AG09309 (cell line): Measurements from ENCODE around the gene NCKAP5L.

Source experiments
- DNase-seq: peaks from one replicate; pipeline ENCODE4 v3.0.0-alpha.2; 2010; ENCODE audit warnings: low read depth
- H3K4me3 ChIP-seq: 2 replicates; pipeline ENCODE4 v1.5.1; 2011; ENCODE audit warnings: mild to moderate bottlenecking, low read depth, low read length, moderate library complexity; ENCODE audit not compliant: control insufficient read depth
- CTCF ChIP-seq: IDR thresholded peaks from 2 replicates; pipeline ENCODE4 v1.5.1; 2011; ENCODE audit warnings: mild to moderate bottlenecking, low read depth, low read length, inconsistent platforms; ENCODE audit not compliant: insufficient read depth, control insufficient read depth; ENCODE audit errors: missing control alignments

NCKAP5L gene

GRCh38 chr12:49828133-49829091 lies at the start of gene NCKAP5L:
NCKAP5L (minus strand) TSS chr12:49828413; CDS start chr12:49804044, 24,369 bp downstream.
- H3K4me3 ChIP-seq: peak within 1 kb of the TSS; percentile 88
- DNase-seq: peak; percentile 81
- no peak for TF ChIP-seq CTCF

- TF ChIP-seq CTCF: no peak
- H3K4me3 ChIP-seq: no peak overlapping the region
- DNase-seq: no peak
Observed at GRCh38 chr12:49877066-49877465, 48.9 kb upstream of the NCKAP5L start.

- no peak for TF ChIP-seq CTCF
- no peak for DNase-seq
- no peak overlapping the region for H3K4me3 ChIP-seq
Observed at GRCh38 chr12:49876070-49876469, 47.9 kb upstream of the NCKAP5L start.

GRCh38 chr12:49875115-49875720 lies 47.0 kb upstream of the NCKAP5L start:
- TF ChIP-seq CTCF: no peak
- H3K4me3 ChIP-seq: no peak overlapping the region
- DNase-seq: no peak

GRCh38 chr12:49874142-49874897 lies 46.1 kb upstream of the NCKAP5L start:
- no peak for DNase-seq
- no peak for TF ChIP-seq CTCF
- H3K4me3 ChIP-seq: no peak overlapping the region

GRCh38 chr12:49873361-49873934 lies 45.2 kb upstream of the NCKAP5L start:
- no peak for TF ChIP-seq CTCF
- DNase-seq: peak; percentile 8
- H3K4me3 ChIP-seq: no peak overlapping the region
